ENCODE data around the gene CHCHD1. TPM values are rescaled to one million over a fixed set of nuclear protein-coding genes. Genes with fewer than 3 reads are reported as not detected.

CHCHD1 gene
- total and polyA plus RNA-seq, 4 experiments from 2014 or later = 21.8 to 56.0 (median 28.5) TPM

GRCh38 chr10:73750819-73751218 is 31.0 kb upstream of the CHCHD1 start:
- H3K4me1 Mint-ChIP-seq = peaks cover 31 to 54% (median 37%) of the 10 kb centered on the region in 4 donors
- CTCF ChIA-PET (ENCODE audit: partially characterized antibody) = interaction anchor here (0.5 kb wide), 1 partner anchor 54 kb away, joined by 3 read pairs; no protein-coding TSS in a partner anchor
- H3K4me3 ChIP-seq (ENCODE audit: low read length in 2 of 2) = no peak overlapping the region
- H3K4me1 ChIP-seq (ENCODE audit: insufficient read depth, low read length) = peaks cover 34% of the 10 kb centered on the region
- H3K27ac ChIP-seq (ENCODE audit: low read depth, low read length) = no peak overlapping the region
- POLR2A ChIA-PET (ENCODE audit: partially characterized antibody) = interaction anchor here (0.9 kb wide), 1 partner anchor 8 kb away, joined by 3 read pairs; no protein-coding TSS in a partner anchor
- intact Hi-C loops (cut with micrococcal nuclease) = no loop called here
- H3K27ac Mint-ChIP-seq = peak overlapping the region in 2 of 7 donors; percentile 36 to 47
- DNase-seq = no peak
- H3K36me3 Mint-ChIP-seq = peaks cover 47 to 63% of the 10 kb centered on the region in 2 donors
- H3K27me3 Mint-ChIP-seq = no peaks in the 10 kb centered on the region
- no peaks in the 10 kb centered on the region for H3K9me3 Mint-ChIP-seq
- H3K27me3 ChIP-seq (ENCODE audit: insufficient read depth, low read length) = no peaks in the 10 kb centered on the region
- no peak overlapping the region for H3K4me3 Mint-ChIP-seq
- H3K36me3 ChIP-seq (ENCODE audit: insufficient read depth, low read length) = peaks cover 45% of the 10 kb centered on the region
- H3K9me3 ChIP-seq (ENCODE audit: control insufficient read depth in 1 of 2, low read length in 2 of 2) = no peaks in the 10 kb centered on the region

- intact Hi-C loops (cut with micrococcal nuclease) = no loop called here
- H3K4me1 ChIP-seq (ENCODE audit: insufficient read depth, low read length) = peaks cover 43% of the 10 kb centered on the region
- H3K4me3 ChIP-seq (ENCODE audit: low read length in 2 of 2) = no peak overlapping the region
- H3K27me3 ChIP-seq (ENCODE audit: insufficient read depth, low read length) = no peaks in the 10 kb centered on the region
- Mint-ChIP-seq H3K27me3 (no peaks in the 10 kb centered on the region), H3K36me3 (peaks cover 40 to 66% of the 10 kb centered on the region in 2 donors), H3K4me1 (peaks cover 30 to 64% (median 39%) of the 10 kb centered on the region in 4 donors), H3K4me3 (no peak overlapping the region), H3K9me3 (no peaks in the 10 kb centered on the region), H3K27ac (peak overlapping the region in 6 of 7 donors; percentile 9 to 91 (median 22))
- no peaks in the 10 kb centered on the region for H3K9me3 ChIP-seq (ENCODE audit: control insufficient read depth in 1 of 2, low read length in 2 of 2)
- POLR2A ChIA-PET (ENCODE audit: partially characterized antibody) = interaction anchor here (3.4 kb wide), 1 partner anchor 17 kb away, joined by 16 read pairs; a partner anchor contains a TSS
- no peak overlapping the region for H3K27ac ChIP-seq (ENCODE audit: low read depth, low read length)
- CTCF ChIA-PET (ENCODE audit: partially characterized antibody) = interaction anchor here (5.8 kb wide), 1 partner anchor 14 kb away, joined by 50 read pairs; a partner anchor contains a TSS
- no peak for DNase-seq
- H3K36me3 ChIP-seq (ENCODE audit: insufficient read depth, low read length) = peaks cover 41% of the 10 kb centered on the region
These were observed 25.7 kb upstream of the CHCHD1 start for GRCh38 chr10:73756183-73756582.

- Mint-ChIP-seq H3K4me3 (peak overlapping the region; percentile 21 to 79 (median 61)), H3K4me1 (peaks cover 31 to 64% (median 51%) of the 10 kb centered on the region in 4 donors), H3K27me3 (no peaks in the 10 kb centered on the region), H3K36me3 (peaks cover 50 to 71% of the 10 kb centered on the region in 2 donors), H3K27ac (peak overlapping the region; percentile 87 to 93 (median 90)), H3K9me3 (no peaks in the 10 kb centered on the region)
- peaks cover 52% of the 10 kb centered on the region for H3K36me3 ChIP-seq (ENCODE audit: insufficient read depth, low read length)
- ChIA-PET CTCF (ENCODE audit: partially characterized antibody) (interaction anchor here (0.7 to 5.8 kb wide), 5 partner anchors 11 to 181 kb away, joined by 3 to 50 read pairs (median 3); a partner anchor contains a TSS), POLR2A (ENCODE audit: partially characterized antibody) (interaction anchor here (0.6 to 6.4 kb wide), 11 partner anchors 8 to 29 kb away, joined by 3 to 73 read pairs (median 5); partner anchors contain the start of genes CHCHD1 and SEC24C)
- peak in 1 of 5 donors; percentile 53 for DNase-seq
- H3K4me3 ChIP-seq (ENCODE audit: low read length in 2 of 2) = peak overlapping the region in 1 of 2 donors; percentile 42
- H3K4me1 ChIP-seq (ENCODE audit: insufficient read depth, low read length) = peaks cover 62% of the 10 kb centered on the region
- intact Hi-C loops (cut with micrococcal nuclease) = loop anchor here (1.0 kb wide), 1 partner anchor 13 kb away; a partner anchor contains a TSS
- H3K9me3 ChIP-seq (ENCODE audit: control insufficient read depth in 1 of 2, low read length in 2 of 2) = no peaks in the 10 kb centered on the region
- no peaks in the 10 kb centered on the region for H3K27me3 ChIP-seq (ENCODE audit: insufficient read depth, low read length)
- peak overlapping the region; percentile 48 for H3K27ac ChIP-seq (ENCODE audit: low read depth, low read length)
These were observed 22.9 kb upstream of the CHCHD1 start for GRCh38 chr10:73758704-73759511.

GRCh38 chr10:73759512-73760115 is 22.2 kb upstream of the CHCHD1 start:
- Mint-ChIP-seq H3K4me1 (peaks cover 29 to 64% (median 50%) of the 10 kb centered on the region in 4 donors), H3K36me3 (peaks cover 50 to 71% of the 10 kb centered on the region in 2 donors), H3K27me3 (no peaks in the 10 kb centered on the region), H3K4me3 (peak overlapping the region; percentile 26 to 79 (median 61)), H3K9me3 (no peaks in the 10 kb centered on the region), H3K27ac (peak overlapping the region; percentile 76 to 93 (median 90))
- Histone ChIP-seq H3K27me3 (ENCODE audit: insufficient read depth, low read length) (no peaks in the 10 kb centered on the region), H3K9me3 (ENCODE audit: control insufficient read depth in 1 of 2, low read length in 2 of 2) (no peaks in the 10 kb centered on the region), H3K4me1 (ENCODE audit: insufficient read depth, low read length) (peaks cover 62% of the 10 kb centered on the region), H3K27ac (ENCODE audit: low read depth, low read length) (peak overlapping the region; percentile 48), H3K4me3 (ENCODE audit: low read length in 2 of 2) (peak overlapping the region in 1 of 2 donors; percentile 42), H3K36me3 (ENCODE audit: insufficient read depth, low read length) (peaks cover 50% of the 10 kb centered on the region)
- intact Hi-C loops (cut with micrococcal nuclease) = loop anchor here (1.0 kb wide), 1 partner anchor 13 kb away; a partner anchor contains a TSS
- CTCF ChIA-PET (ENCODE audit: partially characterized antibody) = interaction anchor here (0.7 to 5.8 kb wide), 3 partner anchors 10 to 180 kb away, joined by 3 to 50 read pairs (median 6); a partner anchor contains a TSS
- peak; percentile 70 to 92 (median 73) for DNase-seq
- POLR2A ChIA-PET (ENCODE audit: partially characterized antibody) = interaction anchor here (0.9 to 6.4 kb wide), 10 partner anchors 9 to 30 kb away, joined by 3 to 73 read pairs (median 5); partner anchors contain the start of genes CHCHD1 and SEC24C

GRCh38 chr10:73761781-73762180 is 20.1 kb upstream of the CHCHD1 start:
- intact Hi-C loops (cut with micrococcal nuclease) = no loop called here
- ChIA-PET CTCF (ENCODE audit: partially characterized antibody) (interaction anchor here (1.3 to 1.8 kb wide), 2 partner anchors 8 to 10 kb away, joined by 3 to 10 read pairs; a partner anchor contains a TSS), POLR2A (ENCODE audit: partially characterized antibody) (interaction anchor here (1.3 to 6.4 kb wide), 2 partner anchors 10 to 31 kb away, joined by 5 to 73 read pairs; a partner anchor contains a TSS)
- H3K27ac ChIP-seq (ENCODE audit: low read depth, low read length) = no peak overlapping the region
- H3K27me3 ChIP-seq (ENCODE audit: insufficient read depth, low read length) = no peaks in the 10 kb centered on the region
- H3K4me1 ChIP-seq (ENCODE audit: insufficient read depth, low read length) = peaks cover 58% of the 10 kb centered on the region
- Mint-ChIP-seq H3K27ac (peak overlapping the region; percentile 42 to 87 (median 74)), H3K9me3 (peaks cover 0 to under 1% (median 0%) of the 10 kb centered on the region in 8 donors), H3K4me1 (peaks cover 25 to 53% (median 43%) of the 10 kb centered on the region in 4 donors), H3K36me3 (peaks cover 62 to 84% of the 10 kb centered on the region in 2 donors), H3K27me3 (no peaks in the 10 kb centered on the region), H3K4me3 (no peak overlapping the region)
- DNase-seq = no peak
- peaks cover 69% of the 10 kb centered on the region for H3K36me3 ChIP-seq (ENCODE audit: insufficient read depth, low read length)
- no peaks in the 10 kb centered on the region for H3K9me3 ChIP-seq (ENCODE audit: control insufficient read depth in 1 of 2, low read length in 2 of 2)
- no peak overlapping the region for H3K4me3 ChIP-seq (ENCODE audit: low read length in 2 of 2)

- peaks cover 25 to 48% (median 37%) of the 10 kb centered on the region in 4 donors for H3K4me1 Mint-ChIP-seq
- H3K27me3 ChIP-seq (ENCODE audit: insufficient read depth, low read length) = no peaks in the 10 kb centered on the region
- H3K27me3 Mint-ChIP-seq = no peaks in the 10 kb centered on the region
- peaks cover 51% of the 10 kb centered on the region for H3K4me1 ChIP-seq (ENCODE audit: insufficient read depth, low read length)
- H3K4me3 ChIP-seq (ENCODE audit: low read length in 2 of 2) = no peak overlapping the region
- H3K36me3 Mint-ChIP-seq = peaks cover 69 to 86% of the 10 kb centered on the region in 2 donors
- peaks cover 70% of the 10 kb centered on the region for H3K36me3 ChIP-seq (ENCODE audit: insufficient read depth, low read length)
- H3K27ac Mint-ChIP-seq = peak overlapping the region; percentile 73 to 92 (median 85)
- intact Hi-C loops (cut with micrococcal nuclease) = no loop called here
- peak overlapping the region; percentile 45 for H3K27ac ChIP-seq (ENCODE audit: low read depth, low read length)
- DNase-seq = no peak
- ChIA-PET CTCF (ENCODE audit: partially characterized antibody) (interaction anchor here (1.2 to 11.0 kb wide), 4 partner anchors 9 to 18 kb away, joined by 3 to 101 read pairs (median 6); partner anchors contain the start of gene CHCHD1), POLR2A (ENCODE audit: partially characterized antibody) (interaction anchor here (1.0 to 6.4 kb wide), 3 partner anchors 9 to 23 kb away, joined by 3 to 73 read pairs (median 3); a partner anchor contains a TSS)
- no peaks in the 10 kb centered on the region for H3K9me3 ChIP-seq (ENCODE audit: control insufficient read depth in 1 of 2, low read length in 2 of 2)
- H3K4me3 Mint-ChIP-seq = no peak overlapping the region
- H3K9me3 Mint-ChIP-seq = peaks cover 0 to 2% (median 0%) of the 10 kb centered on the region in 8 donors
These were observed 18.9 kb upstream of the CHCHD1 start for GRCh38 chr10:73762915-73763314.
